Activated gamma-delta T cell treated with Interleukin-2 at 50 U/mL for 16 hours (primary cell): ENCODE results near the gene CCND2.
A peak's percentile ranks its signal among the peaks of the same experiment; 100 is the strongest.

Source experiments
- DNase-seq: peaks from one replicate; pipeline ENCODE4 v3.0.0-alpha.2; 2020

CCND2 gene

DNA sequence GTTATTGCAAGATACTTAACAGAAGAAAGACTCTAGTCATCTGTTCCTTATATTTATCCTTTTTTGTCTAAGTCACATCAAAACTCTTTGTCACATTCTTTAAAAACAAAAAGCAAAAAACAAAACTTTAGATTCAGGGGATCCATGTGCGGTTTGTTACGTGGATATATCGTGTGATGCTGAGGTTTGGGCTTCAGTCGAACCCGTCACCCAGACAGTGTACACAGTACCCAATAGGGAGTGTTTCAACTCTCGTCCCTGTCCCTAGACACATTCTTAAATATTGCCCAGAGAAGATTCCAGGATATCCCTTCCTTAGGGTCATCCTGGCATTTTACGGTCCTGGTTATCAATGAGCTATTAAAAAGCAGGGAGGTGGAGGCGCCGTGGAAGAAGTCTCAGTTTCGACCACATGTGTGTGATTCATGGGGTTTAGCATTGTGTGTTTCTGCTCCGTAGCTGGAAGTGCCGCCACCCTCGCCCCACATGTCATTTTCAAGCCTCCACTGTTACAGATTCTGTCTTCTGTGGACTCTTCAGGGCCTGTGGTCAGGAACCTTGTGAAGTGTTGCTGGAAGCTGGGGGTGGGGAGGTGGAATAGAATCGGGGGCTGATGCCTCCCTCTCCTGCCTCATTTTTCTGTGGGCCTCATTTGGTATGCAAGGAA is 19.9 kb downstream of the CCND2 start:
- no peak for DNase-seq

DNA sequence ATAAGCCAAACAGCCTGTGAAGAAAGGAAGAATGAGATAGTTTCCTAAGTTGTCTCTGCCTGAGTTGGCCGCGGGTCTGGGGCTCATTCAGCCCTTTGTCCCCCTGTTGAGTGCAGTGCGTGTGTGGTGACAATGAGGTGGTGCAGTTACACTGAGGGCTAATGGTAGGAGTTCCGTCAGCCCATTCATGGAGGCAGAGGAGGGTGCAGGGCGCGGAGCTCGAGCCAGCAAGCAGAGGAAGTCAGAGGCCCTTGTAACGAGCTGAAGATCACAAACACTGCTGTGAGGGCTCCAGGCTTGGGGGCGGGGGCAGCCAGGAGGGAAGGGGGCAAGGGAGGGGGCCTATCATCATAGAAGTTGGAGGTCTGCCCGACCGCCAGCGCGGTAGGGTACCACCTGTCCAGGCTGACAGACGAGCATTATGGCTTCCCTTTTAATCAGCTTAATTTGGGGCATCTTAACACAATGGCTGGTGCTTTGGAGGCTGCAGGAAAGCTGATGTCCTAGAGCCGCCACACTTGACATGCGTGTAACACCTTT is 20.5 kb downstream of the CCND2 start:
- no peak for DNase-seq

DNA sequence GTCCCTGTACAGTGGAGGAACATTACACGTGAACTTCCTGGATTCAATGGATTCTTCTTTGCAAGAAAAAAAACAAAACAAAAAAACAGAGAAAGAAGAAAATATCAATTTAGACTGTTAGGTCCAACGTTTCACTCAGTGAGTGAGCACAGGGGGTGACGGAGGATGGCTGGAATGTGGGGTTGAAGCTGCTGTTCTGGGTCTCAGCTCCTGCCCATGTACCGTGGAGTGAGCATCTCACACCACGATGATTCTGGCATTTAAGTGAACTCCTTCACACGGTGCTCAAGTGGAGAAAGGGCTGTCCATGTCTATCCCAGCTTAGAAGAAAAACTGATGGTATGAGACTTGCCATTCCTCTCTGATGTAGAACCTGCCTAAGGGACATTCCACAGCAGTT is 23.2 kb downstream of the CCND2 start:
- DNase-seq, result no peak

- DNase-seq, result no peak
Measured at GRCh38 chr12:4297617-4298016, 24.1 kb downstream of the CCND2 start.

DNA sequence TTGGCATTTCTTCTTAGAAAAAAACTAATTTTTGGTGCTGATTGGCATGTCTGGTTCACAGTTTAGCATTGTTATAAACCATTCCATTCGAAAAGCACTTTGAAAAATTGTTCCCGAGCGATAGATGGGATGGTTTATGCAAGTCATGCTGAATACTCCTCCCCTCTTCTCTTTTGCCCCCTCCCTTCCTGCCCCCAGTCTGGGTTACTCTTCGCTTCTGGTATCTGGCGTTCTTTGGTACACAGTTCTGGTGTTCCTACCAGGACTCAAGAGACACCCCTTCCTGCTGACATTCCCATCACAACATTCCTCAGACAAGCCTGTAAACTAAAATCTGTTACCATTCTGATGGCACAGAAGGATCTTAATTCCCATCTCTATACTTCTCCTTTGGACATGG is 27.3 kb downstream of the CCND2 start:
- DNase-seq, result no peak

- DNase-seq, result no peak
Measured at GRCh38 chr12:4301932-4302501, 28.5 kb downstream of the CCND2 start.

GRCh38 chr12:4302881-4303280 is 29.3 kb downstream of the CCND2 start:
- no peak for DNase-seq

GRCh38 chr12:4303750-4304149 is 30.2 kb downstream of the CCND2 start:
- no peak for DNase-seq

DNA sequence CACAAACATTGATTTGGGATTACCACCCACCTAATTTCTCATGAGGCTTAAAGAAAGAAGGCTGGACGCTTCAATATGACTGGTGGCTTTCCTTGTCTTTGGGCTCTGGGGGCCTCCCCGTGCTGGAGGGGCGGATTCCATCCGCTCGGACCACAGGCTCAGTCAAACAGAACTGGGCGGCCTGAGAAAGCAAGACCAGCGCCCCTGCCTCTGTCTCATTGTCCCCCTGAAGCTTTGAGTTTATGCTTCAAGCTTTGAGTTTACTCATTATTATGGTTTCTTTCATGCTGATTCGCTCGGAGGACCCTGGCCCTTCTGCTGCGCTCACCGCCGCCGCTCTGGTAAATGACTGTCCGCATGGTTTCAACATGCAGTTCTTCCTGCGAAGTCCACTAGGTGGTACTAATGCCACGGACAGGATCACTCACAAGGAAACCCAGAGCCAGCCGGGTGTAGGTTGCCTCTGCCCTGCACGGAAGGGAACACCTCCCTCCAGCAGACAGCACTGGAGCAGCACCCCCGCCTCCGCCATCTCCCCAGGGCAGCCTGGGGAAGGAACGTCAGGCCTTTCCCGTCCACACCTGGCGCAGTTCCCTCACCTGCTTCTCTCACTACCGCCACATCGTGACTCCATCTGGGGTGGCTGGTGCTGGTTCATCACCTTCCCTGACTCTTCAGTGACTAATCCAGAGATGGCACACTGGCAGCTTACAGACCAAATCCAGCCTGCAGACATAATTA is 34.2 kb downstream of the CCND2 start:
- no peak for DNase-seq

DNA sequence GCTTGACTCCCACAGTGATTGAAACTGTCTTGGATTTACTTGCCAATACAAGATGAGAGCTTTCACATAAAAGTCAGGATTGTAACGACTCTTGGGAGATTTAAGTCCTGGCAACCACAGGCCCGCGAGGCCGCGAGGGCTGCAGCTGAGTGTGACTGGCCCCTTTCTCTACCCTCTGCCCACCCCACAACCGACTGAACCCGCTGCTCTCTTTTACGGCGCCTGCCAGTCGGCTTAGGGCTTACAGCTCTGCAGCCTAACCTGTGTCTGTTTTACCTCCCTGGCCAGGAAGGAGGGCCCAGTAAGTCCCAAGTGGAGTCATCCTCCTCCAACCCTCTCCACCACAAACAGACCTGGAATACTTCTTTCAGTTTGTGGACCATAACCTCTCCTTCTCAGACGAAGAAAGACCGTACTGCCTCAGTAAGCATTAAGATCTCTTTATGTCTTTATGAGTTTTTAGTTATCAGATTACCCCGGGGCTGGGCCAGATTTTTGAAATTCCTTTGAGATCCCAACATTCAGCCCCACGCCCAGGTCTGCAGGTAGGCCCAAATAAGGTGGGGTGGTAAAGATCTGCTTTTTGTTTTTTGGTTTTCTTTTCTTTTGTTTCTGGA is 34.9 kb downstream of the CCND2 start:
- no peak for DNase-seq

- no peak for DNase-seq
Measured at GRCh38 chr12:4311776-4312175, 38.2 kb downstream of the CCND2 start.

DNA sequence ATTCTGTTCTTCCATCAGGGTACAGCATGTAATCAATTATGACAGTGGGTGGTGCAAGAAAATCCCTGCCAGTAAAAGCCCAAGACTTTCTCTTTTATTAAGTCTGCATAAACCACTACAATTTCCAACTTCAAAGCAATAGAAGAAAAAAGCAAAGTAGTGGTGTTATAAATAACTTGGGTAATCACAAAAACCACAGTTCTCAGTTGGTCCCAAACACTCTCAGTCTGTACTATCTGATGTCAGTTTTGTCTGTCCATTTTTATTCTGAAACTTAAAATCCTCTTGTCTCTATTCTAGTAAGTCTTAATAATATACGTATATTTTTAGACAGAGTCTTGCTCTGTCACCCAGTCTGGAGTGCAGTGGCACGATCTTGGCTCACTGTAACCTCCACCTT is 38.7 kb downstream of the CCND2 start:
- DNase-seq, result no peak

DNA sequence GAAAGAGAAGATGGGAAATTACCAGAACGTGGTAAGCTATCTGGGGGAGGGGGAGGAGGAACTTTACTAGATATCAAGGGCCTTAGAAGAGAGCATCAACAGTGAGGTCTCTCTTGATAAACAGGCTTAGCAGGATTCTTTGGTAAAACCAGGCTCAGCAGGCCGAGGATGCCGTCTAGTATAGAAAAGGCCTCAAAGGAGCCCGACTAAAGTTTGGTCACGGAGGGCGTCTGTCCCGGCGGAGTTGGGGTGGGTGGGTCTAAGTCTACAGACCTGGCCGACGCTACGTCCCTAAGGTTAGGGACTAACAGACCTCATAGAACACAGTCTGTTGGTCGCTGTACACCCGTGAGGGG is 46.9 kb downstream of the CCND2 start:
- DNase-seq, result no peak

DNA sequence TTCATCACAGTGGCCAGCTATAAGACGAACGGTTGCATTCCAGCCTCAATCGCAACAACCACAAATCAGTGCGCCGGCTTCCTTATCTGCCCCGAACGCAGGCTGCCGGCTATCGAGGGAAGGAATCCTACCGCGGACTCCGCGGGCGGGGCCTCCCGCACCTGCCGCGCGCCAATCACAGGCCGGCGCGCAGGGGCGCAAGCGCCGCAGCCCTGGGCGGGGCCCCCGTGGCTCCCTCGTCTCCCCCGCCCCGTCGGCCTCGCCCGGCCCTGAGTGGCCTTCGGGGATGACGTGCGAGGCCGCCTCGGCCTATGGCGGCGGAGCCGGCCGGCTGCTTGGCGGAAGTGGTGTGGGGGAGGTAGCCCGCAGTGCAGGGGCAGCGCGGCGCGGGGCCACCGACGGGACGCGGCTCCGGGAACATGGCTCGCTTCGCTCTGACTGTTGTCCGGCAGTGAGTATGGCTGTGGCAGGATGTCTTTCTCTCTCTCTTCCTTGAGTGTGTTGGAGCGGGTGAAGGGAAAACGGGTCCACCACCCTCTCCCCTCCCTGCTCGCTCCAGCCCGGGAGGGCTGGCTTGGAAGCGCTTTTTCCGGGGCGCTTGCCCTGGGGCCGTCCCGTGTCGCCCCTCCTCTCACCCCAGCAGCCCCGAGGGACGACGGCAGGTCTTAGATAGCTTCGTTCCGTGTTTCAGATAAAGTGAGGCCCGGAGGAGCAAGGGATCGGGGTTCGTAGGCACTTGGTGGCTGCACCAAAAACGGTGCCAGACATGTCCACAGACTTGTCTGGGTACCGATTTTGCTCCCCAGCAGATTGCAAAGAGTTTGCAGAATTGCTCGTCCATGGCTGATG is 47.5 kb downstream of the CCND2 start, which contains the start of gene TIGAR:
TIGAR (plus strand) TSS at position 361 of the 849 bp plus-strand sequence; CDS start at position 420, 59 bp downstream.
- peak; percentile 91 for DNase-seq

DNA sequence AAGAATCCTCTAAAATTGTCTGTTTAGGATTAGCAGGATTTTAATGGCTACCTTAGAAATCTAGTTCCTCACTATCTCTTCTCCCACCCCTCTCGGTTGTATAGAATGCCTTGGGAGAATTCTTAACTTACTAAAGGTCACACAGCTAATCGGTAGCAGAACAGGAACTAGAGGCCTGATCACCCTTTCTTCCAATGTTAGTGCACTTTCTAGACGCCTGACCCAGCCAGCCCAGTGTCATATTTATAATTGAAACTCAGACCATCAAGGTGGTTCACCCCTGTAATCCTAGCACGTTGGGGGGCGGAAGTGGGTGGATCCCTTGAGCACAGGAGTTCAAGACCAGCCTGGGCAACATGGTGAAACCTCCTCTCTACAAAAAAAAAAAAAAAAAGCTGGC is 49.2 kb downstream of the CCND2 start:
- DNase-seq, result no peak
